A673 (cell line): ENCODE results near the gene PRICKLE1. TPM values are rescaled to one million over a fixed set of nuclear protein-coding genes. Genes with fewer than 3 reads are reported as not detected.

Source experiments
- BruUV-seq: library from RNA; stranded (reverse); fragments of 400-500 nt; replicated peaks from 2 replicates; lab custom pipeline; 2021; lab: Mats Ljungman, UMichigan
- CTCF ChIA-PET: fragments of 300-600 bp; sonication (Branson Sonifier 250); formaldehyde crosslinking; loops from one replicate; lab custom pipeline; 2022; ENCODE audit warnings: antibody characterized with exemption; lab: Charles Lee
- POLR2A ChIA-PET: fragments of 300-600 bp; sonication (Branson Sonifier 250); formaldehyde crosslinking; loops from one replicate; lab custom pipeline; 2022; ENCODE audit warnings: antibody characterized with exemption; ENCODE audit not compliant: low non-redundant PET; lab: Charles Lee
- DNase-seq: peaks from one replicate; pipeline ENCODE4 v3.0.0-alpha.2; 2015; ENCODE audit warnings: low spot score
- H3K27ac ChIP-seq: fragments of 200-600 bp; sonication (generic); 2 replicates; pipeline ENCODE4 v1.5.1; 2016; ENCODE audit warnings: mixed run types, low read depth, mild to moderate bottlenecking, mixed read lengths, antibody characterized with exemption, low read length; ENCODE audit not compliant: poor library complexity, severe bottlenecking
- H3K27me3 ChIP-seq: fragments of 200-600 bp; sonication (generic); replicated peaks from 2 replicates; pipeline ENCODE4 v1.6.1; 2017; ENCODE audit warnings: mixed run types, low read depth, mild to moderate bottlenecking, mixed read lengths, antibody characterized with exemption, low read length; ENCODE audit not compliant: insufficient read depth, poor library complexity
- H3K36me3 ChIP-seq: fragments of 200-600 bp; sonication (generic); 2 replicates; pipeline ENCODE4 v1.6.1; 2016; ENCODE audit warnings: mixed run types, mild to moderate bottlenecking, mixed read lengths, antibody characterized with exemption, low read length; ENCODE audit not compliant: insufficient read depth, poor library complexity, severe bottlenecking
- H3K4me1 ChIP-seq: fragments of 200-600 bp; sonication (generic); 2 replicates; pipeline ENCODE4 v1.6.1; 2017; ENCODE audit warnings: mixed run types, mild to moderate bottlenecking, mixed read lengths, antibody characterized with exemption, low read length; ENCODE audit not compliant: insufficient read depth, poor library complexity, severe bottlenecking
- H3K4me3 ChIP-seq: fragments of 200-600 bp; sonication (generic); 2 replicates; pipeline ENCODE4 v1.5.1; 2016; ENCODE audit warnings: low read depth, mixed run types, mild to moderate bottlenecking, mixed read lengths, low read length; ENCODE audit not compliant: poor library complexity, severe bottlenecking
- H3K9me3 ChIP-seq: fragments of 200-600 bp; sonication (generic); 2 replicates; pipeline ENCODE4 v1.6.1; 2016; ENCODE audit warnings: mixed run types, low read depth, mild to moderate bottlenecking, mixed read lengths, antibody characterized with exemption, low read length; ENCODE audit not compliant: poor library complexity, severe bottlenecking
- EZH2 ChIP-seq: fragments of 200-600 bp; sonication (generic); IDR thresholded peaks from 2 replicates; pipeline ENCODE4 v1.6.1; 2017; ENCODE audit warnings: borderline replicate concordance, low read depth, mild to moderate bottlenecking, mixed read lengths, antibody characterized with exemption, low read length; ENCODE audit not compliant: poor library complexity, severe bottlenecking
- intact Hi-C: fragments of 100-400 bp; cut with micrococcal nuclease; formaldehyde crosslinking; loops from one replicate; pipeline ENCODE4 v1.10.0; 2022; ENCODE audit not compliant: unreplicated experiment
- total RNA-seq: library from RNA; stranded (reverse); gene quantifications from 2 replicates; pipeline ENCODE4 v1.2.3, GENCODE V29; 2021
- TF ChIP-seq, protein P1 (sequence below): fragments of 300-800, 200-600 bp; sonication (generic); conservative IDR thresholded peaks from 2 replicates; pipeline ENCODE4 v1.5.1; 2017; ENCODE audit warnings: low read depth, mild to moderate bottlenecking, antibody characterized with exemption, low read length, moderate library complexity, mixed read lengths

The PRICKLE1 gene
- total RNA-seq, 1 experiment from 2014 or later = 1.1 TPM

DNA sequence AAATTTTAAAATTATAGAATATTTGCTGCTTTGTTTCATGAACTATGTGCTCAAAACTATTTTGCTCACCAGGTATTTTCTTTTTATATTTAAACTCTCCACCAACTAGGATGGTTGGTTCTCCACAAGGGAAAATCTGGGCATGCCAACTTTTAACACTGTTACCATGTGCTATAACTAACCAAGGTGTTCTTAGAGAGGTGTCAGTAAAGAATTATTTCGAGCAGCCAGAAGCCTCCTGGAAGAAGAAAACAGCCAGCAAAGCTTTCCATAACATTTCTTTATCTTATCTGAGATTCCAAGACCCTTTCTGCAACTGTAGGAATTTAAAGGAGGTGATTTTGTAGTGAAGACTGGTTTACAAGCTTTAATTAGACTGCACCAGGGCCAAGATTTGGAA, 97.3 kb downstream of the PRICKLE1 start:
- no peaks in the 10 kb centered on the region for H3K4me1 ChIP-seq
- no peak overlapping the region for H3K27ac ChIP-seq
- TF ChIP-seq EZH2 = no peak
- TF ChIP-seq, protein P1, sequence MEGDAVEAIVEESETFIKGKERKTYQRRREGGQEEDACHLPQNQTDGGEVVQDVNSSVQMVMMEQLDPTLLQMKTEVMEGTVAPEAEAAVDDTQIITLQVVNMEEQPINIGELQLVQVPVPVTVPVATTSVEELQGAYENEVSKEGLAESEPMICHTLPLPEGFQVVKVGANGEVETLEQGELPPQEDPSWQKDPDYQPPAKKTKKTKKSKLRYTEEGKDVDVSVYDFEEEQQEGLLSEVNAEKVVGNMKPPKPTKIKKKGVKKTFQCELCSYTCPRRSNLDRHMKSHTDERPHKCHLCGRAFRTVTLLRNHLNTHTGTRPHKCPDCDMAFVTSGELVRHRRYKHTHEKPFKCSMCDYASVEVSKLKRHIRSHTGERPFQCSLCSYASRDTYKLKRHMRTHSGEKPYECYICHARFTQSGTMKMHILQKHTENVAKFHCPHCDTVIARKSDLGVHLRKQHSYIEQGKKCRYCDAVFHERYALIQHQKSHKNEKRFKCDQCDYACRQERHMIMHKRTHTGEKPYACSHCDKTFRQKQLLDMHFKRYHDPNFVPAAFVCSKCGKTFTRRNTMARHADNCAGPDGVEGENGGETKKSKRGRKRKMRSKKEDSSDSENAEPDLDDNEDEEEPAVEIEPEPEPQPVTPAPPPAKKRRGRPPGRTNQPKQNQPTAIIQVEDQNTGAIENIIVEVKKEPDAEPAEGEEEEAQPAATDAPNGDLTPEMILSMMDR = no peak
- H3K27me3 ChIP-seq = no peaks in the 10 kb centered on the region
- DNase-seq = no peak
- H3K36me3 ChIP-seq = no peaks in the 10 kb centered on the region
- H3K9me3 ChIP-seq = no peaks in the 10 kb centered on the region
- intact Hi-C loops = no loop called here
- ChIA-PET POLR2A (no interaction called here), CTCF (no interaction called here)
- H3K4me3 ChIP-seq = no peak overlapping the region
- no TSS peak for BruUV-seq

DNA sequence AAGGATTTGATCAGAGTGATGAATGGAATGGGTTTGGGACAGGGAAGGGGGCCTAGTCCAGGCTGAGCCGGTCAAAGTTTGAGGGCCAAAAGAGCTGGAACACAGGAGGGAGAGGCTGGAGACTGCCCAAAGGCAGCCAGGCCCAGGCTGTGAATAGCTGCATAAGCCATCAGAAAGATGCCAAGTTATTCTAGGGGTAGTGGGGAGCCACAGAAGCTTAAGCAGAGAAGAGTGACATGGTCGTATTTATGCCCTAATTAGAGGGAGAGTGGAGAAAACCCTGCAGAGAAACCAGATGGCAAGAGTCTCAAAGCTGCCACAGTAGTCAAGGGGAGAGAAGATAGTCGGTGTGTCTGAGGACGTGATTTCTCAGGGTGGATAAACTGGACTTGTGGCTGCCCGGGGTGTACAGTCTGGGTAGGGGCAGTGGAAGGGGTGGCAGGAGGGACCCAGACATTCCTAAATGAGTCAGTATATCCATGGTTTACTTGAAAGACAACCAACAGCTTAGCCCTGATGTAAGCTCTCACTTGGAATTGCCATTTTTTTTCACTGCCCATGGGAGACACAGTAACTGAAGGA, 99.2 kb downstream of the PRICKLE1 start:
- TF ChIP-seq, protein P1 = no peak
- TF ChIP-seq EZH2 = no peak
- peaks cover 8% of the 10 kb centered on the region for H3K27me3 ChIP-seq
- H3K4me3 ChIP-seq = no peak overlapping the region
- CTCF ChIA-PET = no interaction called here
- H3K36me3 ChIP-seq = no peaks in the 10 kb centered on the region
- no peaks in the 10 kb centered on the region for H3K9me3 ChIP-seq
- H3K27ac ChIP-seq = no peak overlapping the region
- POLR2A ChIA-PET = no interaction called here
- no peaks in the 10 kb centered on the region for H3K4me1 ChIP-seq
- no peak for DNase-seq
- intact Hi-C loops = no loop called here
- BruUV-seq = no TSS peak

DNA sequence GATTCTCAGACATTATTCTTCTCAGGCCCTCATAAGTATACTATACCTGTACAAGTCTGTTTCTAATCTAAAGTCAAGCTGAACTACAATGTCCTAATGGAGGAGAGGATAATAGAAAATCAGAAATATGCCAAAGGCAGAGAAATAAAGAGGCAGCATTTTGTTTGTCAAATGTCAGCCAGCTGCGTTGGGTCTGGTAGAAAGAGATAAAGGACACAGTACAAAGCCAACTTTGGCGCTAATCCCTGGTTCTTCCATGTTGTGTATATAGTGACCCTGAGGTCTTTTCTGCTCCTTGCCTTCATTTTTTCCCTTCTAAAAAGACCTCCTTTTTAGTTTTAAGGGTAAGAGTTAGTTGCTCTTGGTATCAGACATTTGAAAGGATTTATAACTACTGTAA, 103.1 kb downstream of the PRICKLE1 start:
- Histone ChIP-seq H3K27ac (no peak overlapping the region), H3K9me3 (no peaks in the 10 kb centered on the region), H3K4me3 (no peak overlapping the region), H3K36me3 (no peaks in the 10 kb centered on the region), H3K27me3 (peaks cover 22% of the 10 kb centered on the region), H3K4me1 (peaks cover 5% of the 10 kb centered on the region)
- no peak for TF ChIP-seq EZH2
- TF ChIP-seq, protein P1 = no peak
- intact Hi-C loops = no loop called here
- no TSS peak for BruUV-seq
- ChIA-PET CTCF (no interaction called here), POLR2A (no interaction called here)
- DNase-seq = no peak
